Upper lobe of right lung (tissue), 1 donor: ENCODE measurements around the gene ZNF556. TPM values are rescaled to one million over a fixed set of nuclear protein-coding genes. Genes with fewer than 3 reads are reported as not detected.

Experiments
- ATAC-seq: fragments of 200-7000 bp; cut with Tn5 transposase; one replicate; pipeline ENCODE4 v1.9.1; 2020; ENCODE audit warnings: mild to moderate bottlenecking, moderate library complexity
- DNase-seq: peaks from one replicate; pipeline ENCODE4 v3.0.0-alpha.2; 2020
- H3K27ac ChIP-seq: fragments of 200-600 bp; one replicate; pipeline ENCODE4 v1.8.0; 2022
- H3K27me3 ChIP-seq: fragments of 200-600 bp; one replicate; pipeline ENCODE4 v1.8.0; 2022; ENCODE audit warnings: mild to moderate bottlenecking
- H3K36me3 ChIP-seq: fragments of 200-600 bp; one replicate; pipeline ENCODE4 v1.8.0; 2022
- H3K4me1 ChIP-seq: fragments of 200-600 bp; one replicate; pipeline ENCODE4 v1.8.0; 2022
- H3K4me3 ChIP-seq: fragments of 200-600 bp; one replicate; pipeline ENCODE4 v1.8.0; 2022; ENCODE audit warnings: mild to moderate bottlenecking
- H3K9me3 ChIP-seq: fragments of 200-600 bp; one replicate; pipeline ENCODE4 v1.8.0; 2022
- intact Hi-C: fragments of 100-400 bp; cut with DNase I; formaldehyde crosslinking; loops from one replicate; pipeline ENCODE4 v1.11.0; 2022
- total RNA-seq: library from RNA; stranded (reverse); fragmentation: NEBNext Ultra II Directional; extraction: Animal tissue kit (Norgen Biotek cat#: 25700); gene quantifications from one replicate; pipeline ENCODE4 v1.2.1, GENCODE V29; 2021
- TF ChIP-seq, protein P1 (sequence below): fragments of 200-600 bp; IDR thresholded peaks from one replicate; pipeline ENCODE4 v1.8.0; 2022; ENCODE audit warnings: antibody characterized with exemption
- donor health status: DM: no; HTN: yes; CAD: no; lungs with severe emphysema.

ZNF556 gene
- total RNA-seq, 1 donor from 2014 or later: not detected

DNA sequence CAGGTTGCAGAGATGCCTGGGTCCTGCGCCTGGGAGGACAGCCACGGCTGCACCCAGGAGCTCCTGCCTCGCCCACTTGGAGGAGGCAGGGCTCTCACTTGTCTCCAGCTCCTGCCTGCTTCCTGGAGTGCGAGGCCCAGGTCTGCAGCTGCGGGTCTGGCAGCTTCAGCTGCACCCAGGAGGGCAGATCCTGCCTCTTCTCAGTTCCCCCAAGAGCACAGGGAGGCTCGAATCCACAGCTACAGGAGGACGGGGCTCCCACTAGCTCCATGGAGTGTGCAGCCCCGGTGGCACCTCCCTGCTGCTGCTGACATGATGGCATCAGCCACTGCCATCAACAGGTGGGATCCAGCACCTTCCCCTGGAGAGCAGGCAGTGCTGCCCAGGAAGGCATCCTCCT, 43.0 kb upstream of the ZNF556 start:
- H3K36me3 ChIP-seq: no peaks in the 10 kb centered on the region
- H3K27me3 ChIP-seq: no peaks in the 10 kb centered on the region
- no peak overlapping the region for H3K27ac ChIP-seq
- H3K4me1 ChIP-seq: peaks cover 7% of the 10 kb centered on the region
- DNase-seq (no peak), ATAC-seq (no peak)
- intact Hi-C loops: no loop called here
- H3K4me3 ChIP-seq: no peak overlapping the region
- TF ChIP-seq, protein P1, sequence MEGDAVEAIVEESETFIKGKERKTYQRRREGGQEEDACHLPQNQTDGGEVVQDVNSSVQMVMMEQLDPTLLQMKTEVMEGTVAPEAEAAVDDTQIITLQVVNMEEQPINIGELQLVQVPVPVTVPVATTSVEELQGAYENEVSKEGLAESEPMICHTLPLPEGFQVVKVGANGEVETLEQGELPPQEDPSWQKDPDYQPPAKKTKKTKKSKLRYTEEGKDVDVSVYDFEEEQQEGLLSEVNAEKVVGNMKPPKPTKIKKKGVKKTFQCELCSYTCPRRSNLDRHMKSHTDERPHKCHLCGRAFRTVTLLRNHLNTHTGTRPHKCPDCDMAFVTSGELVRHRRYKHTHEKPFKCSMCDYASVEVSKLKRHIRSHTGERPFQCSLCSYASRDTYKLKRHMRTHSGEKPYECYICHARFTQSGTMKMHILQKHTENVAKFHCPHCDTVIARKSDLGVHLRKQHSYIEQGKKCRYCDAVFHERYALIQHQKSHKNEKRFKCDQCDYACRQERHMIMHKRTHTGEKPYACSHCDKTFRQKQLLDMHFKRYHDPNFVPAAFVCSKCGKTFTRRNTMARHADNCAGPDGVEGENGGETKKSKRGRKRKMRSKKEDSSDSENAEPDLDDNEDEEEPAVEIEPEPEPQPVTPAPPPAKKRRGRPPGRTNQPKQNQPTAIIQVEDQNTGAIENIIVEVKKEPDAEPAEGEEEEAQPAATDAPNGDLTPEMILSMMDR: no peak
- H3K9me3 ChIP-seq: no peaks in the 10 kb centered on the region

DNA sequence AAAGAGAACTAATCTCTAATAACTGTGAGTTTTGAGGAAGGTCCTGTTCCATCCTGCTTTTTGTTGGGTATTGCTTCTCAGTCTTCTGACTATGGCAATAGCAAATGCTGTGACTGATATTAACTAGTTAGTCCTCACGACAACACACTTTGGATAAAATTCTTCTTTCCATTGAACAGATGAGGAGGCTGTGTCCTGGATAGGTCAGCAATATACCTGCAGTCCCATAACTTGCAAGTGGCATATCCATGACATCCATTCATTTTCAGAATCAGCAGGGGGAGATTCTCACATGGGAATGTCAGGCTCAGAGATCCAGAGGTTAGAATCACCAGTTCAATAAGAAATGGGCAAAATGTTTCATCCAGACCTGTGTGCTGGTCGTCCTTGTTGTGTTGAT, 40.1 kb upstream of the ZNF556 start:
- Histone ChIP-seq H3K27ac (no peak overlapping the region), H3K4me1 (no peaks in the 10 kb centered on the region), H3K4me3 (no peak overlapping the region), H3K36me3 (no peaks in the 10 kb centered on the region), H3K9me3 (peaks cover 4% of the 10 kb centered on the region), H3K27me3 (no peaks in the 10 kb centered on the region)
- intact Hi-C loops: no loop called here
- ATAC-seq: no peak
- TF ChIP-seq, protein P1: no peak
- no peak for DNase-seq

DNA sequence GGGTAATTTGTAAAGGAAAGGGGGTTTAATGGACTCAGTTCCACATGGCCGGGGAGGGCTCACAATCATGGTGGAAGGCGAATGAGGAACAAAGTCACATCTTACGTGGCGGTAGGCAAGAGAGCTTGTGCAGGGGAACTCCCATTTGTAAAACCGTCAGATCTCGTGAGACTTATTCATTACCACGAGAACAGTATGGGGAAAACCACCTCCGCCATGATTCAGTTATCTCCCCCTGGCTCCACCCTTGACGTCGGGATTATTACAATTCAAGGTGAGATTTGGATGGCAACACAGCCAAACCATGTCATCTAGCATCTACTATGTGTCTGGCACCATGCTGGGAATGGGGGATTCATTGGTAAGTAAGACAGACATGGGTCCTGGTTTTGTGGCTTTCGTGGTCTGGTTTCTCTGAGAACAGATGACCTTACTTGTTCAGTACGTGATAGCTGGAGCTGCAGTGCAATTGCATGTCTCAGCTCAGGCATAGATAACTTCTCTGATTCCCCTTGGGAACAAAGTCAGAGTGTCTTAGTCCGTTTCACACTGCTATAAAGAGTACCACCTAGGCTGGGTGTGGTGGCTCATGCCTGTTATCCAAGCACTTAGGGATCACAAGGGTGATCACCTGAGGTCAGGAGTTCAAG, 39.2 kb upstream of the ZNF556 start:
- no peaks in the 10 kb centered on the region for H3K27me3 ChIP-seq
- peaks cover 9% of the 10 kb centered on the region for H3K36me3 ChIP-seq
- intact Hi-C loops: no loop called here
- no peak overlapping the region for H3K4me3 ChIP-seq
- no peak overlapping the region for H3K27ac ChIP-seq
- H3K9me3 ChIP-seq: peaks cover 13% of the 10 kb centered on the region
- H3K4me1 ChIP-seq: no peaks in the 10 kb centered on the region
- TF ChIP-seq, protein P1: no peak
- DNase-seq: no peak
- ATAC-seq: no peak

DNA sequence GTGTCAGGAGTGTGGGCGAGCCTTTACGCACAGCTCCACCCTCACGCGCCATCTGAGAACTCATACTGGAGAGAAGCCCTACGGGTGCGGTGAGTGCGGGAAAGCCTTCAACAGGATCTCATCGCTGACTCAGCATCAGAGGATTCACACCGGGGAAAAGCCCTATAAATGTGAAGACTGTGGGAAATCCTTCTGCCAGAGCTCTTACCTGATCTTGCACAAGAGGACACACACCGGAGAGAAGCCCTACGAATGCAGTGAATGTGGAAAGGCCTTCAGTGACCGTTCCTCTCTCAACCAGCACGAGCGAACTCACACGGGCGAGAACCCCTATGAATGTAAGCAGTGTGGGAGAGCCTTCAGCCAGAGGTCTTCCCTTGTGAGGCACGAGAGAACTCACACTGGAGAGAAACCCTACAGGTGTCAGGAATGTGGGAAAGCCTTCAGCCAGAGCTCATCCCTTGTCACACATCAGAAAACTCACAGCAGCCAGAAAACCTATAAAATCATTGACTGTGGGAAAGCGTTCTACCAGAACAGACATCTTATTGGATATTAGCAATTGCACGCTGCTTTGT, 32.8 kb upstream of the ZNF556 start:
- Histone ChIP-seq H3K36me3 (peaks cover 14% of the 10 kb centered on the region), H3K27ac (no peak overlapping the region), H3K4me1 (no peaks in the 10 kb centered on the region), H3K9me3 (peaks cover 44% of the 10 kb centered on the region), H3K27me3 (no peaks in the 10 kb centered on the region), H3K4me3 (no peak overlapping the region)
- TF ChIP-seq, protein P1: no peak
- ATAC-seq: no peak
- no peak for DNase-seq
- intact Hi-C loops: no loop called here

DNA sequence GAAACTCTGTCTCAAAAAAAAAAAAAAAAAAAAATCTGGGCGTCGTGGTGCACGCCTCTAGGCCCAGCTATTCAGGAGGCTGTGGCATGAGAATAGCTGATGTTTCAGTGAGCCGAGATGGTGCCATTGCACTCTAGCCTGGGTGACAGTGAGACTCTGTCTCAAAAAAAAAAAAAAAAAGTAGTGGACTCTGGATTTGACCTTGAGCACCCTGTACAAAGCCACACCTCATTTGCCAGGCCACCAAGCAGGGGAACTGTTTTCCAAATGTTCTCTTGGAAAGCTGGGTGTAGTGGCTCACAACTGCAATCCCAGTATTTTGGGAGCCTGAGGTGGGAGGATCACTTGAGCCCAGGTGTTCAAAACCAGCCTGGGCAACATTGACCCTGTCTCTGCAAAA, 29.7 kb upstream of the ZNF556 start:
- no peak overlapping the region for H3K4me3 ChIP-seq
- DNase-seq (no peak), ATAC-seq (no peak)
- peaks cover 4% of the 10 kb centered on the region for H3K4me1 ChIP-seq
- H3K27ac ChIP-seq: no peak overlapping the region
- peaks cover 36% of the 10 kb centered on the region for H3K9me3 ChIP-seq
- TF ChIP-seq, protein P1: no peak
- H3K27me3 ChIP-seq: no peaks in the 10 kb centered on the region
- intact Hi-C loops: no loop called here
- peaks cover 10% of the 10 kb centered on the region for H3K36me3 ChIP-seq
